Measurements from ENCODE around the gene ZNF629.

Gene ZNF629

GRCh38 chr16:30785126-30786106 is 1.6 kb downstream of the ZNF629 start:
- no peak for DNase-seq

DNA sequence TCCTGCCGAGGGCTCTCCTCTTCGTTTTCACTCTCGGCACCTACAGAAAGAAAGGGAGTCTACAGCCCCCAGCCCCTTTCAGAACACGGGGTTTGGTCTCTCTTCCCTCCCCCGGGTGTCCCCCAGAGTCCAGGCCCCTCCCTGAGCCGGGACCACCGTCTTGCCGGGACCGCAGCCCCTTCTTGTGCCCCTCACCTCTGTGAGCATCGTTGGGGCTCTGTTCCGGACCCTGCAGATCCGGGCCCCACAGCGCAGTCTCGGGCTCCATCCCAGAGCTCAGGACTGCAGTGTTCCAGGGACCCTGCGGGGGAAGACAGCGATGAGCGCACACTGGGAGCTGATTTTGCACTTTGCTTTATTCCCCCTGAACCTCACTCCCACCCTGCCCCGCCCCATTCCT is 2.8 kb downstream of the ZNF629 start:
- DNase-seq = no peak

GRCh38 chr16:30783280-30784109 is 3.5 kb downstream of the ZNF629 start:
- DNase-seq = no peak

DNA sequence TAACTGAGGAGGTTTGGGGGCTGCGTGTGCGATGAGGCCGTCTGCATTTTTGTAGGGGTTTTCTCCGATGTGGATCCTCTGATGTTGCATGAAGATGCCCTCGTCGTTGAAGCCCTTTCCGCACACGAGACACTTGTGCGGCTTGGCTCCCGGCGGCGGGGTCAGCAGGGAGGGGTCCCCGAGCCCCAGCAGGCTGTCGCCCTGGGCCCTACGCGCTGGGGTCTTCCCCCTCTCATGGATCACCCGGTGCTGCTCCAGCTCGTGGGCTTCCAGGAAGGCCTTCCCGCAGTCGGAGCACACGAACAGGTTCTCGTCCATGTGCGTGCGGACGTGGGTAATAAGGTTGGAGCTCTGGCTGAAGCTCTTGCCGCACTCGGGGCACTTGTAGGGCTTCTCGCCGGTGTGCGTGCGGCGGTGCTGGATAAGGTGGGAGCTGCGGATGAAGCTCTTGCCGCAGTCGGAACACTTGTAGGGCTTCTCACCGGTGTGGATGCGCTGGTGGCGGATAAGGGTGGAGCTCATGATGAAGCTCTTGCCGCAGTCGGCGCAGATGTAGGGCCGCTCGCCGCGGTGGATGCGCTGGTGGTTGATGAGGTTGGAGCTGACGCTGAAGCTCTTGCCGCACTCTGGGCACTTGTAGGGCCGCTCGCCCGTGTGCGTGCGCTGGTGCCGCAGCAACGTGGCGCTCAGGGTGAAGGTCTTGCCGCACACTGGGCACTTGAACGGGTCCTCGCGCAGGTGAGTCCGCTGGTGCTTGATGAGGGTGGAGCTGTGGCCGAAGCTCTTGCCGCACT is 4.3 kb downstream of the ZNF629 start:
- no peak for DNase-seq

DNA sequence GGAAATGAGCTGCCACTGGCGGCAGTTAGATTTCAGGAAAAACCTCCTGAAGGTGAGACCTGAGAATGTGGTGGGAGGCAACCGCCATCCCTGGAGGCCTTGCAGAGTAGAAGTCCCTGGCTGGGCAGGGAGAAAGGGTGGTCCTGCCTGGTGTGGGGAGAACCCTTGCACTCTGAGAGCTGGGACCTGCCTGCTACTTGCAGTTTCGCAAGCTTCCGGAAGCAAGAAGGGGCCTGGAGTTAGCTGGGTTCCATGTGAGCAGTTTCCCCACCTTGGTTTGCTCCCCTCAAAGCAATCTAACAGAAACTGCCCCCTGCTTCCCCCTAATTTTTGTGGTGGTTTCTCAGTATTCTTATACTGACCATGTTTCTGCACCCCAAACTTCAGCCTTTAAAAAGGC is 6.5 kb downstream of the ZNF629 start:
- no peak for DNase-seq

DNA sequence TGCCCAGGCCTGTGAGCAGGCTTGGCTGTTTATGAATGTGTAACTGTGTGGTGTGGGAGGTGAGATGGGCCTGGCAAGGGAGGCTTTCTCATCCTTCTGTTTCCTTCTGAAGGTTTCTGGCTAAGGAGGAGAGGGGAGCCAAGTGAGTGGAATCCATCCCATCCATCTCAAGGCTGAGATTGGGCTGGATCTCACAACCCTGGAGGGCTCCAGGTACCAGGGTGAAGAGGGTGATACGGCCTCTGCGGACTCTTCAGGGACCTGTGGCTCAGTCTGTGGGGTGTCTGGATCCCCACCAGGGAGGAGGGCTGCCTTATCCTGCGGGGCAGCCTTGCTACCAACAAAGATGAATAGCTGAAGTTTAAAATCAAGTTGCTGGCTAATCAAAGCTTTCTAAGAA is 7.0 kb downstream of the ZNF629 start:
- DNase-seq = no peak

DNA sequence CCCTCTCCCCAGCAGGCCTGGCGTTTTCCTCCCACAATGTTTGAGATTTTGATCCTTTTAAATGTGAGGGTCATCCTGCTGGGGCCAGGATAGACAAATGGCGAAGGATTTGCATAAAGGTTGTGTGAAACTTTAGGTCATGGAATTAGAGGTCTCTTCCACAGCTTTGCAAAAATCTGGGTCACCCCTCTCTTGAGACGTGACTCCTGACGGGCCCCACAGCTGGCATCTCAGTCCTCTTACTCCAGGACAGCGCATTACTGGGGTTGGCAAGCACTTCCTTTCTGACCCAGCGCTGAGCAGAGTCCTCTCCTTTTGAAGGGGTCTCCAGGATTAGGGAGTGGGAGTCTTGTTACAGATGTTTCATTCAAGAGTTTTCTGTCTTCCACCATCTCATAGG is 7.4 kb downstream of the ZNF629 start:
- DNase-seq = no peak

GRCh38 chr16:30778549-30779244 is 8.3 kb downstream of the ZNF629 start:
- no peak for DNase-seq

GRCh38 chr16:30777591-30778297 is 9.3 kb downstream of the ZNF629 start:
- DNase-seq = no peak

GRCh38 chr16:30775392-30776188 is 11.4 kb downstream of the ZNF629 start:
- peak; percentile 89 to 90 for DNase-seq

DNA sequence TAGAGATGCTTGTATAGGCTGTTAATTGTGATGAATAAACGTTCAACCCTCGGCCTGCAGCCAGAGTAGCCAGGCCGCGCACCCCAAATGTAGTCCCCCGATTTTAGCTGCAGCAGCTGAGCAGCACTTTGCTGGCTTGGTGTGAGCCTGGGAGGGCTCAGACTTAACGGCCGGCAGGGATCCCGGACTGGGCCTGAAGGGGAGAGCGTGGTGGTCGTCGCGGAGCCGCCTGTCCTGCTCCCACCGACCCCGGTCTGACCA is 11.9 kb downstream of the ZNF629 start:
- DNase-seq = no peak

DNA sequence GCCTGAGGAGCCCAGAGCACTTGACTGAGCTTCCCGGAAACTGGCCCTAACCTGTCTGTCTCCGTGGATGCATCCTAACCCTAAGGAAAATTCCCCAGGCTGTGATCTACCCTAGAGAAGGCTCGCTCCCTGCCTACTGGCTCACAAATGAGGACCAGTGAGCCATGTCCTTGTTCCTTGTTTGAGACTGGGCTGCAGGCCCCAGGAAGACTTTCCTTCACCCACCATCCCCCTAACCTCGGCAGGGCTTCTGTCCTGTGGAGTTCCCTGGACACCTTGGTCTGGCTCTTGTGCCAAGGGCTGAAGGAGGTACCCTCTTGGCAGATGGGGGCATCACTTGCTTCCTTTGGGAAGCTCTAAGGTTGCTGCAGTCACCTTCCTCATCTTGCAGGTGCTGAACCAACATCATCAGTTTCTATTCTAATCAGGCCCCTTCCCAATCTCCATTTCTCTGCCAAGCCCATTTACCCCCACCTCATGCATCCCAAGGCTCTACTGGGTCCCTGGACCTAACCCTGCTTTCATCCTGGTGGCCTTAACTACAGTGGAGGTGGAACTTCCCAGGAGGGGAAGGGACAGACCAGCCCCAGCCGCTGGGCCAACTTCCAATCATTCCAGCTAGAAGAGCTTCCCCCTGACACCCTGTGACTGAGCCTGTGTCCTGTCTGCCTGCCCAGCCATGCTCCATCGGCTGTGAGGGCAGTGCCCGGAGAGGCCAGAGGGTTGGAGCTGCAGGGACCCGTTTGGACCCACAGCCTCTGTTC is 12.5 kb downstream of the ZNF629 start:
- no peak for DNase-seq

DNA sequence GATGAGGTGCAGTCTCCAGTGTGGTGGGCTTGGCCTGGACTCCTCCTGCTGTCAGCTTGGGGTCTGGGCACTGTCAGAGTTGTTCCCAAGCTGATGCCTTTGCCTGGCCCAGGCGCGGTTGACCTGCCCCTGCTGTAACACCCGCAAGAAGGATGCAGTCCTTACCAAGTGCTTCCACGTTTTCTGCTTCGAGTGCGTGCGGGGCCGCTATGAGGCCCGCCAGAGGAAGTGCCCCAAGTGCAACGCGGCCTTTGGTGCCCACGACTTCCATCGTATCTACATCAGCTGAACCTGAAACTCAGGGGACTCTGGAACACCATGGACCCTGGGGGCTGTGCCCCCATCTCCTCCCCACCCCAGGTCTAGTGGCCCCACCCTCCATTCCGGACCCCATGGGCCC is 13.2 kb downstream of the ZNF629 start:
- DNase-seq = no peak

GRCh38 chr16:30771726-30772125 is 15.3 kb downstream of the ZNF629 start:
- DNase-seq = no peak

DNA sequence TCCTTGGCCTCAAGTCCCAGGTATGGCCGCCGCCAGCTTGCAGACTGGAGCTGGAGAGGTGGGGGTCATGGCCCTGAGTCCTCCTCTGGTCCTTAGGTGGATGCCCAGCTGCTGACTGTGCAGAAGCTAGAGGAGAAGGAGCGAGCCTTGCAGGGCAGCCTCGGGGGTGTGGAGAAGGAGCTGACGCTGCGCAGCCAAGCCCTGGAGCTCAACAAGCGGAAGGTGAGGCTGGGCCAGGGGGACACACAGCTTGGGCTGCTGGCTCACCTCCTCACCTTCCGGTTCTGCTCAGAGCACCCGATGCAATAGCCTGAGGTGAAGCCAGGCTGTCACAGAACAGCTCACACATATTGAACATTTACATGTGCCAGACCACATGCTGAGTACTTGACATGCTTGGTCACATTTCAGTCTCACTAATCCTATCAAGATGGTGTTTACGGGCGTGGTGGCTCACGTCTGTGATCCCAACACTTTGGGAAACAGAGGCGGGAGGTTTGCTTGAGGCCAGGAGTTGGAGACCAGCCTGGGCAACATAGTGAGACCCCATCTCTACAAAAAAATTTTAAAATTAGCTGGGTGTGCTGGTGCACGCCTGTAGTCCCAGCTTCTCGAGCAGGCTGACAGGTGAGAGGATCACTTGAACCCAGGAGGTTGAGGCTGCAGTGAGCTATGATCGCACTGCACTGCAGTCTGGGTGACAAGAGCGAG is 17.5 kb downstream of the ZNF629 start:
- DNase-seq = no peak

DNA sequence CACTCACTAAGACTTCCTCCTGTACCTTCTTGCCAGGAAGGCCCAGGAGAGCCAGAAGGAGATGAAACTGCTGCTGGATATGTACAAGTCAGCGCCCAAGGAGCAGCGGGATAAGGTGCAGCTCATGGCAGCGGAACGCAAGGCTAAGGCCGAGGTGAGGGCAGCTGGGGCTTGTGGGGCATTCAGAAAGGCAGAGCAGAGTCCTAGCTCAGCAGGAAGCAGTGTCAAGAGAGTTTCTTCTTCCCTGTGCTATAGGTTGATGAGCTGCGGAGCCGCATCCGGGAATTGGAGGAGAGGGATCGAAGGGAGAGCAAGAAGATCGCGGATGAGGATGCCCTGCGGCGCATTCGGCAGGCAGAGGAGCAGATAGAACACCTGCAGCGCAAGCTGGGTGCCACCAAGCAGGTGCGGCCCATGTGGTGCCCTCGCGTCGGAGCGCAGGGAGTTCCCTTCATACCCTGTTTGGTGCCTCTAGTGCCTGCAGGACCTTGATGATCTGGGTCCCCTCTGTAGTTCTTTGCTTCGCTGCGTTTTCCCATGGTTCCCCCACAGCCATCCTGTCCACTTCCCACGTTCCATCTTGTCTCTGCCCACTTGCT is 18.3 kb downstream of the ZNF629 start:
- no peak for DNase-seq

GRCh38 chr16:30767767-30768465 is 19.1 kb downstream of the ZNF629 start:
- no peak for DNase-seq

DNA sequence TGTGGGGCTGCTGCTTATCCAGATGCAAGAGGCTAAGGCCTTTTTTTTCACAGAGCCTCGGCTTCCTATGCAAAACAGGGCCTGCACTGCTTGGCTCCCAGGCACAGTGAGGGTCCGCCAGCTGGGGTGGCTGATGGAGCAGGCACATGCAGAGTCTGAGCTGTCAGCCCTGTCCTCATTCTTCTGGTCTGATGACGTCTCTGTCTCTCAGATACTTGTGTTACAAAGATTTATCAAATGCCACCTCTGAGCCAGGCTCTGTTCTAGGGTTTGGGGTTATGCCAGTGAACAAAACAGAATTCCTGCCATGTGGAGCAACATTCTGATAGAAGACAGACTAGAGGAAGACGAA is 20.1 kb downstream of the ZNF629 start:
- no peak for DNase-seq
